GM19025 (cell line): ENCODE data around the gene CST5.
"Not testable (repeated sequence)": the region's sequence is repeated elsewhere in the genome, so short reads cannot be mapped to it uniquely, and the experiment has no call there.

ENCODE experiments used
- ATAC-seq: cut with Tn5 transposase; IDR thresholded peaks from one replicate; pipeline ENCODE4 v1.9.1; 2021; ENCODE audit warnings: mild to moderate bottlenecking, low read depth, moderate library complexity; ENCODE audit not compliant: unreplicated experiment

The CST5 gene

DNA sequence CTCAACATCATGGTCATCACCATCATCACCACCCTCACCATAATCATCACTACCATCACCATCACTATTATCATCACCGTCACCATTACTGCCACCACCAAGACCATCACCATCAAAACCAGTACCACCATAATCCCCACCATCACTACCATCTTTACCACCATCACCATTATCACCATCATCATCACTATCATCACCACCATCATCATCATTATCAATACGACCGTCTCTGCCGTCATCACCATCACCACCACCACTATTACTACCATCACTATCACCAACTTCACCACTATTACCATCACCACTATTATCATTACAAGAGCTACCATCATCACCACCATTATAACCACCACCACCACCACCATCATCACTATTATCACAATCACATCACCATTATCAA is 11.3 kb upstream of the CST5 start:
- ATAC-seq, result not testable (repeated sequence)

DNA sequence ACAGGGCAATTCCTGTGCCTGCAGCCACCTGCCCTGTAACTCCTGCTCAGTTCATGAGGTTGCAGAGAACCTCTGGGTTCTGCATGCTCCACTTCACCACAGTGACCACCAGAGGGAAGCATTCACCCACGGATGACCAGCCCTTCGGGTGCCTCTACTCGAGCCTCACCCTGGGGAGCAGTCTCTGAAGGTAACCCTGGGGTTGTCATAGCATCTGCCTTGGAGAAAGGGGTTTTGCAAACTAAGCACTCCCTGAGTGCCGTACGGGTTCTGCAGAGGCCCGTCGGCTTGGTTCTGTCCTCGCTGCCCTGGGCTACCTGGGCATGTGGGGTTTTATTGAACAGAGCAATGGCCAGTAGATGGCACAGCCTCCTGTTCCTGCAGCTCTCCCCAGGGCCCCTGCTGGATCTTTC is 10.2 kb upstream of the CST5 start:
- ATAC-seq, result peak; percentile 83

DNA sequence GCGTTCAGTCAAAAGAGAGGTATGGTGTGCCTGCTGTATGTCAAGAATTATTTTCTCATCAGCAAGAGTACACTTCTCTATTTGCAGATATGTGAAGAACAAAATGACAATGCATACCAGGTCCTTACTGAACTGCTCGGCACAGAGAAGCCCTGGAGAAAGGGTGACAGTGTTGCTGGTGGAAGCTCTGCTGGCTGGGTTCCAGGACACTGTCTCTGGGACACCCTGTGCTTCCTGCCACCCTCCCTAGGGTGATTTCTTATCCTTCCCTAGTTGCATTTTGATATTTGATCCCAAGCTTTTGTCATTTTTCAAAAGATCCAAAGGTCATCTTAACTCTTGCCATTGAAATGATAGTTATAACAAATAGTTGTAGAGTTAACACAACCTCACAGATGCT is 8.3 kb upstream of the CST5 start:
- no peak for ATAC-seq

DNA sequence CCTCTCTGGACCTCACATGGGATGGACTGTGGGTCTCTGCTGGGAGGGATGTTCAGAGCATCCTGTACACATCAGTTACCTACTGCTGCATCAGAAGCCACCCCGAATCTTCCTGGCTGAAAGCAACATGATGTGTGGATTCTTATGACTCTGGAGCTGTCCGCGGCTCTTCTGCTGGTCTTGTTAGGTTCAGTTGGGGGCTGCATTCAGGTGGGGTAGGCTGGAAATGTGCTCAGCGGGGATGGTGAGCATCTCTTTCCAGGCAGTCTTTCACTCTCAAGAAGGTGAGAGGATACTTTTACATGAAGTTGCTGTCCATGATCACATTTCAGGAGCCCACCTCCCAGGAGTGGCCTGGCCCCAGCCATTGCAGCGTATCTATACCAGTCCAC is 5.2 kb upstream of the CST5 start:
- ATAC-seq, result no peak

DNA sequence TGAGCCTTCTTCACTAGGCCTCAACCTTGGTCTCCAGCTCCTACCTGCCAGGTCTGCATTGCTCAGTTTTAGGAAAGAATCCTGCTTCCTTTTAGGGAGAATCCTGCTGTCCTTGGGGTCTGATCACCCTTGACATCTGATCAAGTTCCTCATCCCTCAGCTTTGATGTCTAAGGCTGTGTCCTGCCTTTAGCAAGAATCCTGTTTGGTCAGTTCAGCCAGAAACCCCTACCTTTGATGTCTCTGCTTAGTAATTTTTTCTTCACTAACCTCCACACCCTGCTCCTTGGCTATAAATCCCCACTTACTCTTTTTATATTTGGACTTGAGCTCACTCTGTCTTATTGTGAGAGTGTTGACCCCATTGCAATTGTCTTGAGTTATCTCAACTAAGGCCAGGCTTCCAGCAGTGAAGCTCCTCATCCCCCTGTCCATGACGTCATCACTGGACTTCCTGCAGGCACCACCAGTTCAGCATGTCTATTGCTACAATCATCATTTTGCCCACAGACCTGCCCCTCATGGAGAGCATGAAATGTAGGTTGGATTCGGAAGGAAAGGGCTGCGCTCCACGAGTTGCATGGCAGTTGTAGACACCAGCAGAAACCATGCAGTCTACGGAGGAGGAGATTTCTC is 4.7 kb upstream of the CST5 start:
- ATAC-seq, result no peak

GRCh38 chr20:23881371-23881770 is 1.8 kb upstream of the CST5 start:
- ATAC-seq, result no peak

- ATAC-seq, result no peak
These were observed 869 bp upstream of the CST5 start for GRCh38 chr20:23880417-23880816.

DNA sequence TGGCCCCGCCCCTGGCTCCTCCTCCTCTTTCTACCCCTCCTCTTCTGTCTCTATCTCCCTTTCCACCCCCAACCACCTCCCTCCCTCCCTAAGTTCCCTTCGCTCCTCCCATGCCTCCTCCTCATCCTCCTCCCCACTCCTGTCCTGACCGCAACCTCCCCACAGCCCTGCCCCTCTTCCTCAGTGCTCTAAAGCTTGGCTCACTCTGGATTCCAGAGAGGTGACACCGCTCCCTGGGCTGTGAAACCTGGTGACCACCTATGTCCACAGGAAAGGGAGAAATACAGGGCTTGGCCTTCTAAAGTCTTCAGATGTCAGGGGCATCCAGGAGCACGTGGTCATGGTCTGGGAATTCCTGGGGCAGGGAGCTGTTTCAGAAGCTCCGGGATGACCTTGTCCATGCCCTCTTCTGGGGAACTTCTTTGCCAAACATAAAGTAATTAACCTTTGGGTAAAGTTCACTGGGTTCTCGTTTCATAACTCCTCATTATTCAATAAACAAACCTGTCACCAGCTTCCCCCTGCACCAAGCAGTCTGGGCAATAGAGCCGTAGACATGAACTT is 345 bp upstream of the CST5 start:
- no peak for ATAC-seq

DNA sequence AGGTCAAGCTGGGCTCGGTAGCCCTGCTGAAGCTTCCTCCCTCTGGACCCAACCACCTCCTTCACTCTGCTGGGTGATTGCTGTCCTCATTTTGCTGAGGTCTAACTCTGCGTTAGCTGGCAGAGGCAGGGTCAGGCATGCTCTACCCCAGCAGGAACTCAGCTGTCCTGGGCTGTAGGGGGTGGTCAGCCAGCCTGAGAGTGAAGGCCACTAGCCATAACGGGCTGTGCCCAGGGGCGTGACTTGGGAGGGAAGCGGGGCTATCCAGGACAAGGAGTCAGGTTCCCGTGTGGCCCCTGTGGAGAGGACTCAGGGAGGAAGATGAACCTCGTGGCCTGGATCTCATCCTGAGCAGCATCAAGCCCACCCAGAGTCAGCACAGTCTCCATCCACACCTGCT is 761 bp downstream of the CST5 start:
- ATAC-seq, result no peak

DNA sequence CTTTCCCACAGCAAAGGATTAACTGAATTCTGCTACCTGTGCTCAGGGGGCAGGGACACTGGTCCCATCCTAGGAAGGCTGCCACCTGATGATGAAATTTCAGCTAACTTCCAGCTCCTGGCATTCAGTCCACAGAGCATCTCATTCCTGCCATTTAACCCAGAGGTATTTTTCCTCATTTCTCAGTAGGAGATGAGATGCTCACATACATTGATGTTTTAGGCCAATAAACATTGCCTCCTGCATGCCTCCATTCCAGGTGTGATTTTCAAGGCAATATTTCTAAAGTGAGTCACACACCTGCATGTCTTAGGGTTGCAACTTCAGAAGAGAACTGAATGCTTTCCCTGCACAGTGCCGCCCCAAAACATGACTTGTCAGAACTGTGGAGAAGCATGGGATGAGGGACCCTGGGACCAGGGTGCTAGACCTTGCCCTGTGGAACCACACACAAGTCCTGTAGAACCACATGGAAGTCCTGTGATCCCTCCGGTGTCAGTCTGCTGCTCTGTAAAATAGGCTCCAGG is 1.5 kb downstream of the CST5 start:
- ATAC-seq, result not testable (repeated sequence)

DNA sequence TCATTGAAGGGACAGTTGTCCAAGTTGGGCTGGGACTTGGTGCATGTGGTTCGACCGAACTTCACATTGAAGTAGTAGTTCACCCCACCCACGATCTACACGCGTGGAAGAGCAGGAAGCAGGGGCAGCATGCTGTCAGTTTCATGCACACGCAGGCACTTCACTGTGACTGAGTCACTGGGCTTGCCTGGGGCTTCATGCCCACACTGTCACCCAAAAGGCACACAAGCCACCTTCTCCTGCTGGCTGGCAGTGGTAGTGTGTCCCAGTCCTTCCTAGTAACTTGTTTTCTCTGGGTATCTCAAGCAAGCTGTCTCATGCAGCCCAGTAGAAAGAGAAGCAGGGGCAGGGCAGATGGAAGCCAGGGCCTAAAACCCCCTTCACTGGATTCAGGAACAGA is 2.0 kb downstream of the CST5 start:
- no peak for ATAC-seq

- ATAC-seq, result no peak
These were observed 3.8 kb downstream of the CST5 start for GRCh38 chr20:23875606-23876237.

DNA sequence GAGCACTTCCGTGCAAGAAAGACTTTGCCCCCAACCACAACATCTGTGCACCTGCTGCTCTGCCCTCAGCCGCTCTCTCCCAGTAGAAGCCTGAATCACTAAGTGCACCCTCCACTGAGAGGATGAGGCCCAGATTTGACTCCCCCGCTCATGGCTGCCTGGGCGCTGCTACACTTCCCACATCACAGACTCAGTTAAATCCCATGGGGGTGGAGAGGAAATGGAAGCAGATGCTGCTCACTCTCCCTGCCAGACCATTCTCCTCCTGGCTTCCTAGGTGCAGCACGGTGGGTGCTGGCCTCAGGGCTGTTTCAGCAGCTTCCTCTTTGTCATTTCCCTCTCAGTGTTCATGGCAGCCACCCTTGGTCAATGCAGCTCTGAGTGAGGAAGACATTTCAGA is 4.8 kb downstream of the CST5 start:
- no peak for ATAC-seq

- ATAC-seq, result no peak
These were observed 6.1 kb downstream of the CST5 start for GRCh38 chr20:23873370-23874015.

DNA sequence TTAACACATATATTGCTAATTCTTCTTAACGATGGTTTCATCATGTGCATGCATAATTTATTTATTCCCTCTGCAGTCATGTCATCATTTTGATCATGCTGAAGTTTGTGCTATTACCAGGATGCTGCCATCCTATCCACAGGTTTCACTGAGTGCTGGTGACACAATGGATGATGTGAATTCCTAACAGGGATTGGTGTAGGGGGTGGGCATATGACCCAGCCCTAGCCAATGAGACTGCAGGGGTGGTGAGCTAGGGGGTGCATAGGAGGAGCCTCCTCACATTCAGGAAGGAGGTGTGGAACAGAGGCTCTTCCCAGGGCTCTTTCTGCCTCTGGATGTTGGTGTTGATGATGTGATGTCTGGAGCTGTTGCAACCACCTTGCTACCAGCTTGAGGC is 7.5 kb downstream of the CST5 start:
- ATAC-seq, result no peak

GRCh38 chr20:23870461-23870860 is 9.1 kb downstream of the CST5 start:
- ATAC-seq, result no peak

- no peak for ATAC-seq
These were observed 10.0 kb downstream of the CST5 start for GRCh38 chr20:23869520-23869919.

DNA sequence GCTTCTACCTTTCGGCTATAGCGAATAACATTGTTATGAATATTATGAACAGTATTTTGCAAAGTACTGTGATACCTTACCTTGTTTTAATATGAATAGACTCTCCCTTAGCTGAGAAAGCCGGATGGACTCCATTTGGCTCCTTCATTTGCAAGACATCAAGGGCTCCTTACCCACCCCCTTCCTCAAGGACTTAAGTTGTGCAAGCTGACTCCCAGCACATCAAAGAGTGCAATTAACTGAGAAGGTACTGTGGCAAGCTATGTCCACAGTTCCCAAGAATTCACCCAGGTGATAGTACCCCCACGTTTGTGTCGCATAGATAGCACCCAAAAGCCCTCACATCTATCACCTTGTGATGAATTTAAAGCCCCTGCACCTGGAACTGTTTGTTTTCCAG is 11.2 kb downstream of the CST5 start:
- no peak for ATAC-seq

- no peak for ATAC-seq
These were observed 12.3 kb downstream of the CST5 start for GRCh38 chr20:23867152-23867776.

DNA sequence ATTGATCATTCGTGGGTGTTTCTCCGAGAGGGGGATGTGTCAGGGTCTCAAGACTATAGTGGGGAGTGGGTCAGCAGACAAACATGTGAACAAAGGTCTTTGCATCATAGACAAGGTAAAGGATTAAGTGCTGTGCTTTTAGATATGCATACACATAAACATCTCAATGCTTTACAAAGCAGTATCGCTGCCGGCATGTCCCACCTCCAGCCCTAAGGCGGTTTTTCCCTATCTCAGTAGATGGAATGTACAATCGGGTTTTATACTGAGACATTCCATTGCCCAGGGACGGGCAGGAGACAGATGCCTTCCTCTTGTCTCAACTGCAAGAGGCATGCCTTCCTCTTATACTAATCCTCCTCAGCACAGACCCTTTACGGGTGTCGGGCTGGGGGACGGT is 18.8 kb downstream of the CST5 start:
- not testable (repeated sequence) for ATAC-seq

DNA sequence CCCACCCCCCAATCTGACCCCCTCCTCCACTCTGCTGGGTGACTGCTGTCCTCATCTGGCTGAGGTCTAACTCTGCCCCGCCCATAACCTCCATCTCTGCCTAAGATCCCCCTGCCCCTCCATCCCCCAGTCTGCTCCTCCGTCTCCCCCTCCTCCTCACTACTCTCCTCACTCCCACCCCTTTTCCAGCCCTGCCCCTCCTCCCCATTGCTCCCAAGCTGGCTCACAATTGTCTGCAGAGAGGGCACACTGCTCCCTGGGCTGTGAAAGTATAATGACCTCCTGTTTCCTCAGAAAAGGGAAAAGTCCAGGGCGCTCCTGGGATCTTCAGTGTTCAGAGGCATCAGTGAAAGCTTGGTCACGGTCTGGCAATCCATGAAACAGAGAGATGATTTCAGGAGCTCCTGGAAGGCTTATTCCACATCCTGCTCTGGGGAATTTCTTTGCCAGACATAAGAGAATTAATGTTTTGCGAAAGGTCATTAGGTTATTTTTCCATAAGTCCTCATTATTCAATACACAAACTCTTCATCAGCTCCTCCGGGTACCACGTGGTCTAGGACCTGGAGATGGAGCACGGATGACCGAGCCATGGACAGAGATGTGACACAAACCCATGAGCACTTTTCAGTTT is 21.5 kb downstream of the CST5 start:
- no peak for ATAC-seq
